Activated effector memory CD4-positive, alpha-beta T cell treated with Interleukin-2 at 50 U/mL for 16 hours (primary cell): Measurements from ENCODE around the gene RHOT1.
"Not testable (repeated sequence)": the region's sequence is repeated elsewhere in the genome, so short reads cannot be mapped to it uniquely, and the experiment has no call there.

Experiments
- DNase-seq: peaks from one replicate; pipeline ENCODE4 v3.0.0-alpha.2; 2020

The RHOT1 gene

GRCh38 chr17:32124985-32125847, 17.1 kb upstream of the RHOT1 start:
- no peak for DNase-seq

GRCh38 chr17:32125848-32126153, 16.5 kb upstream of the RHOT1 start:
- no peak for DNase-seq

GRCh38 chr17:32126325-32126724, 16.0 kb upstream of the RHOT1 start:
- no peak for DNase-seq

GRCh38 chr17:32126746-32127145, 15.6 kb upstream of the RHOT1 start:
- no peak for DNase-seq

- peak; percentile 75 for DNase-seq
Measured at GRCh38 chr17:32127158-32127897, 15.0 kb upstream of the RHOT1 start.

GRCh38 chr17:32128470-32128869, 13.8 kb upstream of the RHOT1 start:
- not testable (repeated sequence) for DNase-seq

GRCh38 chr17:32135497-32136117, 6.7 kb upstream of the RHOT1 start:
- DNase-seq = not testable (repeated sequence)

GRCh38 chr17:32136856-32137255, 5.4 kb upstream of the RHOT1 start:
- DNase-seq = no peak

GRCh38 chr17:32139504-32139903, 2.8 kb upstream of the RHOT1 start:
- DNase-seq = not testable (repeated sequence)

- DNase-seq = no peak
Measured at GRCh38 chr17:32141258-32141657, 1.0 kb upstream of the RHOT1 start.

GRCh38 chr17:32141679-32142037, 644 bp upstream of the RHOT1 start:
- DNase-seq = no peak

GRCh38 chr17:32142857-32143526, 690 bp downstream of the RHOT1 start:
- no peak for DNase-seq

GRCh38 chr17:32143527-32143870, 1.2 kb downstream of the RHOT1 start:
- no peak for DNase-seq

GRCh38 chr17:32144442-32144841, 2.1 kb downstream of the RHOT1 start:
- DNase-seq = not testable (repeated sequence)

- DNase-seq = no peak
Measured at GRCh38 chr17:32148351-32148750, 6.0 kb downstream of the RHOT1 start.

GRCh38 chr17:32150358-32150757, 8.1 kb downstream of the RHOT1 start:
- no peak for DNase-seq

- DNase-seq = no peak
Measured at GRCh38 chr17:32152130-32152529, 9.8 kb downstream of the RHOT1 start.

GRCh38 chr17:32155896-32156295, 13.6 kb downstream of the RHOT1 start:
- DNase-seq = no peak

- no peak for DNase-seq
Measured at GRCh38 chr17:32156656-32157055, 14.4 kb downstream of the RHOT1 start.

GRCh38 chr17:32157225-32157624, 14.9 kb downstream of the RHOT1 start:
- DNase-seq = no peak

GRCh38 chr17:32158870-32159585, 16.7 kb downstream of the RHOT1 start:
- DNase-seq = no peak

- no peak for DNase-seq
Measured at GRCh38 chr17:32159586-32160438, 17.5 kb downstream of the RHOT1 start.
